SK-N-MC (cell line): ENCODE measurements around the gene ATP9B.

Experiments
- EZH2 ChIP-seq: fragments of 200-600 bp; sonication (generic); IDR thresholded peaks from one replicate; pipeline ENCODE4 v1.6.1; 2017; ENCODE audit warnings: antibody characterized with exemption
- FOXP2 ChIP-seq: optimal IDR thresholded peaks from 2 replicates; pipeline ENCODE3; 2011; ENCODE audit warnings: mild to moderate bottlenecking, moderate library complexity; ENCODE audit not compliant: insufficient read depth; ENCODE audit errors: extremely low read length, control extremely low read depth
- POLR2AphosphoS5 ChIP-seq: IDR thresholded peaks from 2 replicates; pipeline ENCODE4 v1.6.1; 2012; ENCODE audit warnings: mild to moderate bottlenecking, low read depth, low read length, borderline replicate concordance

GRCh38 chr18:79156327-79156726, 87.1 kb downstream of the ATP9B start:
- TF ChIP-seq EZH2 (no peak), POLR2AphosphoS5 (no peak), FOXP2 (no peak)
